Left lung (tissue), 10 donors: ENCODE measurements around the gene LSM11. TPM values are rescaled to one million over a fixed set of nuclear protein-coding genes. Genes with fewer than 3 reads are reported as not detected.

Experiments
- ATAC-seq: fragments of 200-7000 bp; cut with Tn5 transposase; one replicate; pipeline ENCODE4 v1.9.1; 2020; ENCODE audit warnings: moderate library complexity
- DNase-seq, 4 donors: peaks; one replicate each; pipeline ENCODE4 v3.0.0-alpha.2; 2013 to 2020
- H3K27ac ChIP-seq, 2 donors: fragments of 200-600 bp; sonication (generic) in 1 of 2; one replicate each; pipeline versions ENCODE4 v1.5.0 to v1.8.0; 2020 to 2021
- H3K27me3 ChIP-seq, 2 donors: fragments of 200-600 bp; sonication (generic) in 1 of 2; one replicate each; pipeline versions ENCODE4 v1.5.0 to v1.8.0; 2020 to 2021
- H3K36me3 ChIP-seq, 2 donors: fragments of 200-600 bp; sonication (generic) in 1 of 2; one replicate each; pipeline versions ENCODE4 v1.5.0 to v1.8.0; 2020 to 2021
- H3K4me1 ChIP-seq, 2 donors: fragments of 200-600 bp; one replicate each; pipeline ENCODE4 v1.8.0; 2021
- H3K4me3 ChIP-seq, 2 donors: fragments of 200-600 bp; sonication (generic) in 1 of 2; one replicate each; pipeline versions ENCODE4 v1.5.0 to v1.8.0; 2020 to 2021; ENCODE audit warnings: mild to moderate bottlenecking in 1 of 2
- H3K9me3 ChIP-seq, 2 donors: fragments of 200-600 bp; sonication (generic) in 1 of 2; one replicate each; pipeline versions ENCODE4 v1.5.0 to v1.8.0; 2020 to 2021
- CTCF ChIP-seq, 2 donors: fragments of 200-600 bp; sonication (generic) in 1 of 2; IDR thresholded peaks; one replicate each; pipeline versions ENCODE4 v1.5.0 to v1.8.0; 2021; ENCODE audit warnings: antibody characterized with exemption in 2 of 2
- intact Hi-C, 2 donors: fragments of 100-400 bp; cut with DNase I; formaldehyde crosslinking; loops; one replicate each; pipeline versions ENCODE4 v1.11.2 to v1.14.2; 2022
- polyA plus RNA-seq, 6 donors: library from polyadenylated mRNA; unstranded; fragments of 120-200 nt; gene quantifications; one replicate each; pipeline ENCODE4 v1.2.1, GENCODE V29; 2013; ENCODE audit not compliant: insufficient read length in 6 of 6
- total RNA-seq, 2 donors: library from RNA; stranded (reverse); fragmentation: NEBNext Ultra II Directional; extraction: Animal tissue kit (Norgen Biotek cat#: 25700); gene quantifications; one replicate each; pipeline ENCODE4 v1.2.1, GENCODE V29; 2021
- donor health status: DM: no; HTN: yes; CAD: no.
- donor health status: DM: no; HTN: no; CAD: no.

The LSM11 gene
- total and polyA plus RNA-seq, 8 donors: 3.0 to 8.1 (median 7.3) TPM

GRCh38 chr5:157744051-157745011 lies 819 bp downstream of the LSM11 start:
- H3K9me3 ChIP-seq: no peaks in the 10 kb centered on the region
- peak overlapping the region in 1 of 2 donors; percentile 48 for H3K27ac ChIP-seq
- H3K36me3 ChIP-seq: peaks cover 0 to 6% of the 10 kb centered on the region in 2 donors
- H3K4me3 ChIP-seq: peak overlapping the region; percentile 62 to 71
- peak in 1 of 2 donors; percentile 7 for TF ChIP-seq CTCF (IDR thresholded peaks at IDR 0.05)
- intact Hi-C loops: no loop called here
- no peaks in the 10 kb centered on the region for H3K27me3 ChIP-seq
- DNase-seq (peak in 3 of 4 donors; percentile 12 to 90 (median 47)), ATAC-seq (no peak)
- peaks cover 0 to 21% of the 10 kb centered on the region in 2 donors for H3K4me1 ChIP-seq

DNA sequence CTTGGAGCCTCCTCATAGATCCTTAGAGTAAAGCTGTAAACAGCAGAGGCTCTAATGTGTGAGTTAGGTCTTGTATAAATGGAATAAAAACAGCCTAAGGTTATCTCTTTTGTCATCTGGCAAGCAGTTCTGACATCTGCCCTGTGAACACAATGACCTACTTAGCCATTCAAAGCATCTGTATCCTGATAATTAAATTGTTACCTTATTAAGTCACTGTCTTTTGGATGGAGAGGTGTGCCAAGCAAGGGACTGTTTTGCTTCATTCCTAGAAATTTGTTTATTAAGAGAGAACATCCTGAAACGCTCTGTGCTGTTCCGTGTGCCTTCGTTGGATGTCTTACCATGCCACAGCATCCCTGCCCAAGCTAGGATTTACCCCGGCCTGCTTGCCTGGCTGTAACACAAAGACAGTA lies 1.5 kb downstream of the LSM11 start:
- DNase-seq: no peak
- no peak for TF ChIP-seq CTCF (IDR thresholded peaks at IDR 0.05)
- H3K27me3 ChIP-seq: no peaks in the 10 kb centered on the region
- intact Hi-C loops: no loop called here
- no peaks in the 10 kb centered on the region for H3K9me3 ChIP-seq
- H3K36me3 ChIP-seq: no peaks in the 10 kb centered on the region
- H3K27ac ChIP-seq: no peak overlapping the region
- peaks cover 0 to 21% of the 10 kb centered on the region in 2 donors for H3K4me1 ChIP-seq
- ATAC-seq: no peak
- no peak overlapping the region for H3K4me3 ChIP-seq

GRCh38 chr5:157747173-157747740 lies 3.7 kb downstream of the LSM11 start:
- no peak for TF ChIP-seq CTCF (IDR thresholded peaks at IDR 0.05)
- DNase-seq (no peak), ATAC-seq (no peak)
- H3K4me1 ChIP-seq: peaks cover 0 to 21% of the 10 kb centered on the region in 2 donors
- intact Hi-C loops: no loop called here
- no peak overlapping the region for H3K27ac ChIP-seq
- no peaks in the 10 kb centered on the region for H3K27me3 ChIP-seq
- H3K36me3 ChIP-seq: peaks cover 0 to 7% of the 10 kb centered on the region in 2 donors
- H3K4me3 ChIP-seq: no peak overlapping the region
- H3K9me3 ChIP-seq: no peaks in the 10 kb centered on the region

GRCh38 chr5:157747766-157748700 lies 4.5 kb downstream of the LSM11 start:
- Histone ChIP-seq H3K27ac (no peak overlapping the region), H3K4me1 (peaks cover 0 to 19% of the 10 kb centered on the region in 2 donors), H3K27me3 (no peaks in the 10 kb centered on the region), H3K4me3 (no peak overlapping the region), H3K36me3 (peaks cover 0 to 15% of the 10 kb centered on the region in 2 donors), H3K9me3 (no peaks in the 10 kb centered on the region)
- TF ChIP-seq CTCF (IDR thresholded peaks at IDR 0.05): no peak
- DNase-seq: no peak
- intact Hi-C loops: no loop called here
- ATAC-seq: no peak
